CD4-positive, alpha-beta T cell treated with Interleukin-1 beta for 1 hour (primary cell): ENCODE results near the gene TERB2.
"Not testable (repeated sequence)": the region's sequence is repeated elsewhere in the genome, so short reads cannot be mapped to it uniquely, and the experiment has no call there.

Experiments used
- DNase-seq, 2 donors: peaks; one replicate each; pipeline ENCODE4 v3.0.0-alpha.2; 2020 to 2022

The TERB2 gene

GRCh38 chr15:45003731-45004410 is 47.4 kb downstream of the TERB2 start:
- DNase-seq = not testable (repeated sequence)

GRCh38 chr15:45004590-45005175 is 48.2 kb downstream of the TERB2 start:
- not testable (repeated sequence) for DNase-seq

GRCh38 chr15:45009046-45009445 is 52.6 kb downstream of the TERB2 start:
- DNase-seq = no peak

GRCh38 chr15:45015114-45015513 is 58.6 kb downstream of the TERB2 start:
- not testable (repeated sequence) for DNase-seq

GRCh38 chr15:45020222-45020900 is 63.9 kb downstream of the TERB2 start:
- DNase-seq = not testable (repeated sequence)

GRCh38 chr15:45020901-45021259 is 64.4 kb downstream of the TERB2 start:
- DNase-seq = not testable (repeated sequence)

- no peak for DNase-seq
These were observed 64.9 kb downstream of the TERB2 start for GRCh38 chr15:45021348-45021747.

- DNase-seq = peak; percentile 89 to 90
These were observed 66.6 kb downstream of the TERB2 start, which contains the start of gene SORD for GRCh38 chr15:45022871-45023658. SORD (plus strand) TSS chr15:45023195; CDS start chr15:45023284, 89 bp downstream.

GRCh38 chr15:45023659-45024225 is 67.3 kb downstream of the TERB2 start:
- no peak for DNase-seq

GRCh38 chr15:45024649-45025048 is 68.2 kb downstream of the TERB2 start:
- DNase-seq = not testable (repeated sequence)

- not testable (repeated sequence) for DNase-seq
These were observed 69.1 kb downstream of the TERB2 start for GRCh38 chr15:45025627-45026026.

GRCh38 chr15:45026651-45027190 is 70.2 kb downstream of the TERB2 start:
- no peak for DNase-seq

GRCh38 chr15:45027220-45027619 is 70.7 kb downstream of the TERB2 start:
- DNase-seq = no peak
